ENCODE results near the gene OR6N1. TPM values are rescaled to one million over a fixed set of nuclear protein-coding genes. Genes with fewer than 3 reads are reported as not detected.

The OR6N1 gene
- total and polyA plus RNA-seq, 12 donors: not detected

DNA sequence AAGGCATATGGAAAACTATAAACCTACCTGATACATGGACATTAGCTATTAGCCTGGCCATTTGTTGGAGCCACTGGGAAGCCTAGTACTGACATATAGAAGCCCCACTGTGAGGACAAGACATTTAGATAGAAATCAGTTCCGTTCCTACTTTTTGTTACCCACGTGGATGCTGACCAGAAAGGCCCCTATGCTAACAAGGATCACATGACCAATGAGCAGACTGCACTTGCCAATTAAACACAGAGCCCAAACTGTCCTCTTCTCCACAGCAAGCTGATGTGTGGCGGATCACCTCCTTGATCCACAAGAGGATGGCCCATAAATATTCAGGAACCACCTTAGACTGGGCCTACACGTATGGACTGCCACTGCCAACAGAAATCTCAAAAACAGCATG, 40.3 kb downstream of the OR6N1 start:
- H3K27ac ChIP-seq: no peak overlapping the region
- H3K27me3 ChIP-seq: no peaks in the 10 kb centered on the region
- no peak overlapping the region for H3K4me3 ChIP-seq
- ATAC-seq (no peak), DNase-seq (no peak)
- intact Hi-C loops (cut with DNase I): no loop called here
- no peaks in the 10 kb centered on the region for H3K4me1 ChIP-seq
- H3K9me3 ChIP-seq: no peaks in the 10 kb centered on the region
- no peak for TF ChIP-seq CTCF (IDR thresholded peaks at IDR 0.05)
- no peaks in the 10 kb centered on the region for H3K36me3 ChIP-seq
- 85 to 86% methylated on average over 4 of the region's 4 CpGs for WGBS, 2 donors

DNA sequence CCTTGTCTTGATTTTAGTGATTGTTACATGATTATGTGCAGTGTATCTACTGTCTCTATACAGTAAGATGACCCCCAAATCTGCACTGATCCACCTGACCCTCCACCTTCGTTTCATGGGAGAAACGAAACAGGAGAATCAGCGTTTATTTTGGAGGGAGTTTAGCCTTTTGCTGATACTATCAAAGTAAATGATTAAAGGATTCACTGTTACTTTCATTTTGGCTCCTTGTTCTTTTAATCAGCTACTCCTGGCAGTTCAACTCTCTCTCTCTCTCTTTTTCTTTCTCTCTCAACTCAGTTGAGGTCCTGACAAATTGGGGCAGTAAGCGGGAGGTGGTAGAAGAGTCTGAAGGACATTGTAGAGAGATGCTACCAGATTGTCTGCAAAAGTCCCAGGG, 41.5 kb downstream of the OR6N1 start:
- Histone ChIP-seq H3K4me1 (no peaks in the 10 kb centered on the region), H3K36me3 (no peaks in the 10 kb centered on the region), H3K27me3 (no peaks in the 10 kb centered on the region), H3K27ac (no peak overlapping the region), H3K4me3 (no peak overlapping the region), H3K9me3 (no peaks in the 10 kb centered on the region)
- no peak for TF ChIP-seq CTCF (IDR thresholded peaks at IDR 0.05)
- ATAC-seq (no peak), DNase-seq (no peak)
- intact Hi-C loops (cut with DNase I): no loop called here
- WGBS, 2 donors: 84 to 88% methylated on average over 4 of the region's 4 CpGs

DNA sequence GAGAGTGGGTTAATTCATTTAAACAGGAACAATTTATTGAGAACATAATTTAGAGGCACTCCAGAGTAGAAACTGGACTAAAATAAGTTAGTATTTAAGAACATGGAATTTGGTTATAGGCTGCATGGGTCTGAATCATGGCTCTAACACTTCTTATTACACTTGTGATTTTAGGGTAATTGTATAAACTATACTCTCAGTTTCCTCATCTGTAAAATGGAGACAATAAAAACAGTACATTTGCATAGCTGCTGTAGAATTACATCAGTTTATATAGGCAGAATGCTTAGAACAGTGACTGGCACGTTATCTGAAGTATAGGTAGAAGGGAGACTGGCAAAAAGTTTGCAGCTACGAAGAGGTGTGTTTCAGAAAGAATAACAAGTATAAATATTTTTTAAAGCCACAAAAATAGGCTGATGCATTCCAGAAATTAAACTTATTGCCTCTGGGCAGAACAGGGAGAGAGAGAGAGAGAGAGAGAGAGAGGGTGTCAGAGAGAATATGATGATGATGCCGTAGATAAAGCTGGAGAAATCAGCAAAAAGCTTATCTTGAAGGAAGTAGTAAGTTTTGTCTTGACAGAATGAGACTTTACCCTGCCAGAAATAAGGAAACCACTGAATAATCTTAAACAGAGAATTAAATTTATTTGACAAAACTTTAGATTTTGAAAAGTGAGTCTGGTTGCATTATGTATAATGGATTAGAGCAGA, 43.3 kb downstream of the OR6N1 start:
- WGBS, 2 donors: 69 to 72% methylated on average over 3 of the region's 3 CpGs
- H3K4me3 ChIP-seq: no peak overlapping the region
- no peaks in the 10 kb centered on the region for H3K9me3 ChIP-seq
- no peaks in the 10 kb centered on the region for H3K27me3 ChIP-seq
- no peaks in the 10 kb centered on the region for H3K36me3 ChIP-seq
- no peak for TF ChIP-seq CTCF (IDR thresholded peaks at IDR 0.05)
- DNase-seq (no peak), ATAC-seq (no peak)
- no peaks in the 10 kb centered on the region for H3K4me1 ChIP-seq
- intact Hi-C loops (cut with DNase I): no loop called here
- H3K27ac ChIP-seq: no peak overlapping the region

- Histone ChIP-seq H3K27ac (no peak overlapping the region), H3K36me3 (no peaks in the 10 kb centered on the region), H3K9me3 (no peaks in the 10 kb centered on the region), H3K27me3 (no peaks in the 10 kb centered on the region), H3K4me3 (no peak overlapping the region), H3K4me1 (no peaks in the 10 kb centered on the region)
- intact Hi-C loops (cut with DNase I): no loop called here
- WGBS, 2 donors: 91 to 93% methylated on average over 5 of the region's 5 CpGs
- DNase-seq (no peak), ATAC-seq (no peak)
- no peak for TF ChIP-seq CTCF (IDR thresholded peaks at IDR 0.05)
Measured at GRCh38 chr1:158724442-158724841, 47.6 kb downstream of the OR6N1 start.

Measured in heart right ventricle (tissue), 16 donors.